Mesodermal cell (in vitro differentiated cells): ENCODE results near the gene SEC14L2.

ENCODE experiments used
- H3K27ac ChIP-seq: 2 replicates; pipeline ENCODE4 v1.7.0; 2013; ENCODE audit warnings: mild to moderate bottlenecking, low read depth, low read length, moderate library complexity; ENCODE audit not compliant: severe bottlenecking
- H3K36me3 ChIP-seq: 2 replicates; pipeline ENCODE4 v1.7.1; 2013; ENCODE audit warnings: mild to moderate bottlenecking, low read length, moderate library complexity; ENCODE audit not compliant: control insufficient read depth, insufficient read depth
- H3K4me1 ChIP-seq: one replicate; pipeline ENCODE4 v1.7.1; 2013; ENCODE audit warnings: mild to moderate bottlenecking, low read length; ENCODE audit not compliant: insufficient read depth, control insufficient read depth, poor library complexity, severe bottlenecking
- H3K4me3 ChIP-seq: 2 replicates; pipeline ENCODE4 v1.7.0; 2013; ENCODE audit warnings: low read length, control low read depth, mild to moderate bottlenecking; ENCODE audit not compliant: insufficient read depth, poor library complexity, severe bottlenecking; ENCODE audit errors: extremely low read depth
- H3K9me3 ChIP-seq: 2 replicates; pipeline ENCODE4 v1.7.1; 2013; ENCODE audit warnings: mild to moderate bottlenecking, low read length, moderate library complexity; ENCODE audit not compliant: control insufficient read depth
- WGBS, 2 experiments: methylation state at CpG; one replicate each; pipeline ENCODE4 v1.1.5; 2013; ENCODE audit warnings: missing lambda C conversion rate in 2 of 2; ENCODE audit not compliant: insufficient coverage in 2 of 2; 5-methylcytosine and 5-hydroxymethylcytosine counted together

Gene SEC14L2

GRCh38 chr22:30380011-30380410, 16.8 kb upstream of the SEC14L2 start:
- H3K4me1 ChIP-seq = no peaks in the 10 kb centered on the region
- peaks cover 44% of the 10 kb centered on the region for H3K36me3 ChIP-seq
- WGBS, 2 experiments = 96% methylated on average over 14 to 15 of the region's 20 CpGs
- no peaks in the 10 kb centered on the region for H3K9me3 ChIP-seq
- no peak overlapping the region for H3K4me3 ChIP-seq
- no peak overlapping the region for H3K27ac ChIP-seq

GRCh38 chr22:30381264-30381663, 15.6 kb upstream of the SEC14L2 start:
- Histone ChIP-seq H3K4me3 (no peak overlapping the region), H3K4me1 (no peaks in the 10 kb centered on the region), H3K27ac (no peak overlapping the region), H3K9me3 (no peaks in the 10 kb centered on the region), H3K36me3 (peaks cover 35% of the 10 kb centered on the region)
- 92% methylated on average over 8 to 11 of the region's 12 CpGs for WGBS, 2 experiments

GRCh38 chr22:30382340-30382739, 14.5 kb upstream of the SEC14L2 start:
- Histone ChIP-seq H3K27ac (no peak overlapping the region), H3K36me3 (peaks cover 35% of the 10 kb centered on the region), H3K4me3 (no peak overlapping the region), H3K9me3 (no peaks in the 10 kb centered on the region), H3K4me1 (peaks cover 3% of the 10 kb centered on the region)
- WGBS, 2 experiments = 100% methylated on average over 2 to 5 of the region's 5 CpGs

- 68 to 89% methylated on average over 3 of the region's 3 CpGs for WGBS, 2 experiments
- Histone ChIP-seq H3K9me3 (no peaks in the 10 kb centered on the region), H3K4me1 (peaks cover 3% of the 10 kb centered on the region), H3K36me3 (peaks cover 28% of the 10 kb centered on the region), H3K4me3 (no peak overlapping the region), H3K27ac (no peak overlapping the region)
Measured at GRCh38 chr22:30383061-30383460, 13.8 kb upstream of the SEC14L2 start.

- Histone ChIP-seq H3K27ac (no peak overlapping the region), H3K36me3 (peaks cover 20% of the 10 kb centered on the region), H3K9me3 (peaks cover 5% of the 10 kb centered on the region), H3K4me3 (no peak overlapping the region), H3K4me1 (peaks cover 3% of the 10 kb centered on the region)
- 90 to 94% methylated on average over 6 to 7 of the region's 10 CpGs for WGBS, 2 experiments
Measured at GRCh38 chr22:30385942-30386341, 10.9 kb upstream of the SEC14L2 start.

GRCh38 chr22:30386608-30386959, 10.2 kb upstream of the SEC14L2 start:
- H3K4me1 ChIP-seq = peaks cover 3% of the 10 kb centered on the region
- WGBS, 2 experiments = 27 to 28% methylated on average over 9 to 10 of the region's 10 CpGs
- H3K4me3 ChIP-seq = peak overlapping the region; percentile 42
- H3K27ac ChIP-seq = no peak overlapping the region
- H3K9me3 ChIP-seq = peaks cover 5% of the 10 kb centered on the region
- peaks cover 17% of the 10 kb centered on the region for H3K36me3 ChIP-seq

- WGBS, 2 experiments = 1 to 2% methylated on average over 66 to 71 of the region's 95 CpGs
- no peak within 1 kb of the TSS for H3K27ac ChIP-seq
- H3K36me3 ChIP-seq = peaks cover 14% of the 10 kb centered on the region
Measured at GRCh38 chr22:30386960-30387827, 9.6 kb upstream of the SEC14L2 start, which contains the start of gene RNF215. Gene RNF215, minus strand, starts transcription at chr22:30387411. Its CDS starts 98 bp downstream, at chr22:30387313.

GRCh38 chr22:30390974-30391691, 5.7 kb upstream of the SEC14L2 start:
- Histone ChIP-seq H3K27ac (no peak overlapping the region), H3K4me1 (peaks cover 11% of the 10 kb centered on the region), H3K4me3 (no peak overlapping the region), H3K9me3 (peaks cover 5% of the 10 kb centered on the region), H3K36me3 (no peaks in the 10 kb centered on the region)
- WGBS, 2 experiments = 70 to 85% methylated on average over 2 to 5 of the region's 5 CpGs

More at GRCh38 chr22:30386960-30387827, 9.6 kb upstream of the SEC14L2 start, which contains the start of gene RNF215:
- H3K4me3 ChIP-seq = peak within 1 kb of the TSS; percentile 42
- H3K4me1 ChIP-seq = peaks cover 3% of the 10 kb centered on the region
- peaks cover 5% of the 10 kb centered on the region for H3K9me3 ChIP-seq

GRCh38 chr22:30392661-30393321, 4.0 kb upstream of the SEC14L2 start:
- H3K4me3 ChIP-seq = no peak overlapping the region
- peaks cover 5% of the 10 kb centered on the region for H3K9me3 ChIP-seq
- WGBS, 2 experiments = 64 to 81% methylated on average over 2 to 3 of the region's 9 CpGs
- peaks cover 10% of the 10 kb centered on the region for H3K4me1 ChIP-seq
- H3K36me3 ChIP-seq = no peaks in the 10 kb centered on the region
- no peak overlapping the region for H3K27ac ChIP-seq

- H3K4me3 ChIP-seq = no peak overlapping the region
- H3K36me3 ChIP-seq = no peaks in the 10 kb centered on the region
- H3K9me3 ChIP-seq = peaks cover 5% of the 10 kb centered on the region
- no peak overlapping the region for H3K27ac ChIP-seq
- 78 to 82% methylated on average over 6 to 7 of the region's 7 CpGs for WGBS, 2 experiments
- peaks cover 15% of the 10 kb centered on the region for H3K4me1 ChIP-seq
Measured at GRCh38 chr22:30393322-30393680, 3.5 kb upstream of the SEC14L2 start.
